HepG2 (cell line): ENCODE measurements around the gene RABEP2. TPM values are rescaled to one million over a fixed set of nuclear protein-coding genes. Genes with fewer than 3 reads are reported as not detected.

Source experiments
- CC2D1A ChIP-seq: sonication (generic); formaldehyde crosslinking; IDR thresholded peaks from 2 replicates; pipeline ENCODE4 v1.8.1; 2023; ENCODE audit warnings: mild to moderate bottlenecking, missing genetic modification reagents
- HOXA3 ChIP-seq: sonication (generic); formaldehyde crosslinking; IDR thresholded peaks from 2 replicates; pipeline ENCODE4 v1.5.0; 2020; ENCODE audit warnings: missing genetic modification reagents
- IKZF4 ChIP-seq: sonication (generic); formaldehyde crosslinking; IDR thresholded peaks from 2 replicates; pipeline ENCODE4 v1.5.1; 2020; ENCODE audit warnings: borderline replicate concordance, mild to moderate bottlenecking, low read depth, missing genetic modification reagents; ENCODE audit errors: not compliant biosample characterization
- KLF9 ChIP-seq: IDR thresholded peaks from 2 replicates; pipeline ENCODE4 v1.6.1; 2016; ENCODE audit warnings: low read depth
- KMT2B ChIP-seq: IDR thresholded peaks from 2 replicates; pipeline ENCODE4 v1.6.1; 2016; ENCODE audit warnings: missing genetic modification reagents, missing compliant biosample characterization
- NFYC ChIP-seq: IDR thresholded peaks from 2 replicates; pipeline ENCODE4 v1.6.1; 2016; ENCODE audit warnings: missing genetic modification reagents, missing compliant biosample characterization
- PRPF4 ChIP-seq: fragments of 200-400 bp; formaldehyde crosslinking; IDR thresholded peaks from 2 replicates; pipeline ENCODE4 v1.6.1; 2016; ENCODE audit warnings: low read length, low read depth; ENCODE audit not compliant: poor library complexity, severe bottlenecking
- RBM22 ChIP-seq: fragments of 200-400 bp; formaldehyde crosslinking; optimal IDR thresholded peaks from 2 replicates; pipeline ENCODE3; 2017; ENCODE audit warnings: mild to moderate bottlenecking, low read length, moderate library complexity
- REST ChIP-seq, 2 experiments: IDR thresholded peaks; 2 replicates each; pipeline ENCODE4 v1.6.1; 2011 to 2012; ENCODE audit warnings: low read length in 2 of 2, borderline replicate concordance in 1 of 2, low read depth in 1 of 2, mild to moderate bottlenecking in 1 of 2, moderate library complexity in 1 of 2
- RNF2 ChIP-seq: fragments of 450-650 bp; conservative IDR thresholded peaks from 2 replicates; pipeline ENCODE4 v1.6.1; 2016; ENCODE audit warnings: low read depth
- SP1 ChIP-seq, 2 experiments: fragments of 450-650 bp in 1 of 2; sonication (generic) in 1 of 2; formaldehyde crosslinking in 1 of 2; IDR thresholded peaks; 2 replicates each; pipeline versions ENCODE4 v1.4.0 to v1.6.1; 2016 to 2020; ENCODE audit warnings: missing genetic modification reagents in 1 of 2
- TAF15 ChIP-seq: fragments of 200-400 bp; formaldehyde crosslinking; IDR thresholded peaks from one replicate; pipeline ENCODE4 v1.6.1; 2018; ENCODE audit warnings: mild to moderate bottlenecking, low read depth, low read length; ENCODE audit not compliant: poor library complexity, severe bottlenecking
- ZNF33A ChIP-seq: sonication (generic); formaldehyde crosslinking; IDR thresholded peaks from 2 replicates; pipeline ENCODE4 v1.5.1; 2020; ENCODE audit warnings: missing genetic modification reagents, mild to moderate bottlenecking, moderate library complexity, borderline replicate concordance
- ZNF883 ChIP-seq: sonication (generic); formaldehyde crosslinking; IDR thresholded peaks from 2 replicates; pipeline ENCODE4 v1.5.1; 2020; ENCODE audit warnings: mild to moderate bottlenecking, missing genetic modification reagents; ENCODE audit errors: not compliant biosample characterization
- polyA plus RNA-seq, 8 experiments: library from polyadenylated mRNA; depleted of rRNA in 3 of 8; stranded (reverse) in 7 of 8; unstranded in 1 of 8; fragments of >200 nt; fragmentation: Illumina TruSeq in 4 of 8; extraction: Trizol in 4 of 8; gene quantifications; 2 replicates each; pipeline versions ENCODE4 v1.2.1 to v1.2.3, GENCODE V29; 2011 to 2016; ENCODE audit warnings: low read depth in 4 of 8, missing spikeins in 1 of 8, mixed read lengths in 1 of 8; ENCODE audit not compliant: insufficient read depth in 1 of 8
- total RNA-seq, 5 experiments: library from RNA; depleted of rRNA; stranded (reverse); fragments of >200 nt; fragmentation: Illumina TruSeq; extraction: Trizol; gene quantifications; 2 replicates each; pipeline ENCODE4 v1.2.3, GENCODE V29; 2016; ENCODE audit warnings: low read depth in 1 of 5
- TF ChIP-seq, protein P1 (sequence below): sonication (generic); formaldehyde crosslinking; conservative IDR thresholded peaks from 2 replicates; pipeline ENCODE4 v1.5.0; 2020; ENCODE audit warnings: missing genetic modification reagents
- TF ChIP-seq, protein P2 (sequence below): IDR thresholded peaks from 2 replicates; pipeline ENCODE4 v1.6.1; 2016; ENCODE audit warnings: control low read depth
- TF ChIP-seq, protein P3 (sequence below): sonication (generic); formaldehyde crosslinking; IDR thresholded peaks from 2 replicates; pipeline ENCODE4 v1.8.1; 2023; ENCODE audit warnings: missing genetic modification reagents, inconsistent platforms, borderline replicate concordance

The RABEP2 gene
- total and polyA plus RNA-seq, 2 of the 13 experiments (the other 11 are each of a cell fraction or from before 2014, with no cell fraction given) = 10.8 to 18.4 TPM

GRCh38 chr16:28924762-28925385, at the start of gene RABEP2 (continued):
- TF ChIP-seq SP1 (IDR thresholded peaks at IDR 0.05) (peak; percentile 77), SP1 (CRISPR knock-in tag; IDR thresholded peaks at IDR 0.05) (peak; percentile 97), CC2D1A (no peak), KMT2B (CRISPR knock-in tag) (0 out of 2 replicates have a peak, but pooled peaks have one; percentile 3), ZNF883 (CRISPR knock-in tag) (no peak), RNF2 (no peak), ZNF33A (no peak), HOXA3 (CRISPR knock-in tag) (peak; percentile 52), RBM22 (no peak), NFYC (CRISPR knock-in tag) (no peak), KLF9 (CRISPR knock-in tag) (peak; percentile 84; the same call in 1 of the 2 replicates), PRPF4 (no peak), REST (IDR thresholded peaks at IDR 0.05; ENCODE audit: borderline replicate concordance in 1 of 2, low read depth in 1 of 2, low read length in 2 of 2) (no peak), TAF15 (no peak), IKZF4 (CRISPR knock-in tag) (peak; percentile 12)
- TF ChIP-seq, protein P1, sequence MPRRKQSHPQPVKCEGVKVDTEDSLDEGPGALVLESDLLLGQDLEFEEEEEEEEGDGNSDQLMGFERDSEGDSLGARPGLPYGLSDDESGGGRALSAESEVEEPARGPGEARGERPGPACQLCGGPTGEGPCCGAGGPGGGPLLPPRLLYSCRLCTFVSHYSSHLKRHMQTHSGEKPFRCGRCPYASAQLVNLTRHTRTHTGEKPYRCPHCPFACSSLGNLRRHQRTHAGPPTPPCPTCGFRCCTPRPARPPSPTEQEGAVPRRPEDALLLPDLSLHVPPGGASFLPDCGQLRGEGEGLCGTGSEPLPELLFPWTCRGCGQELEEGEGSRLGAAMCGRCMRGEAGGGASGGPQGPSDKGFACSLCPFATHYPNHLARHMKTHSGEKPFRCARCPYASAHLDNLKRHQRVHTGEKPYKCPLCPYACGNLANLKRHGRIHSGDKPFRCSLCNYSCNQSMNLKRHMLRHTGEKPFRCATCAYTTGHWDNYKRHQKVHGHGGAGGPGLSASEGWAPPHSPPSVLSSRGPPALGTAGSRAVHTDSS (CRISPR knock-in tag) = 0 out of 2 replicates have a peak, but pooled peaks have one; percentile 54
- TF ChIP-seq, protein P2, sequence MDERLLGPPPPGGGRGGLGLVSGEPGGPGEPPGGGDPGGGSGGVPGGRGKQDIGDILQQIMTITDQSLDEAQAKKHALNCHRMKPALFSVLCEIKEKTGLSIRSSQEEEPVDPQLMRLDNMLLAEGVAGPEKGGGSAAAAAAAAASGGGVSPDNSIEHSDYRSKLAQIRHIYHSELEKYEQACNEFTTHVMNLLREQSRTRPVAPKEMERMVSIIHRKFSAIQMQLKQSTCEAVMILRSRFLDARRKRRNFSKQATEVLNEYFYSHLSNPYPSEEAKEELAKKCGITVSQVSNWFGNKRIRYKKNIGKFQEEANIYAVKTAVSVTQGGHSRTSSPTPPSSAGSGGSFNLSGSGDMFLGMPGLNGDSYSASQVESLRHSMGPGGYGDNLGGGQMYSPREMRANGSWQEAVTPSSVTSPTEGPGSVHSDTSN (CRISPR knock-in tag) = no peak
- TF ChIP-seq, protein P3, sequence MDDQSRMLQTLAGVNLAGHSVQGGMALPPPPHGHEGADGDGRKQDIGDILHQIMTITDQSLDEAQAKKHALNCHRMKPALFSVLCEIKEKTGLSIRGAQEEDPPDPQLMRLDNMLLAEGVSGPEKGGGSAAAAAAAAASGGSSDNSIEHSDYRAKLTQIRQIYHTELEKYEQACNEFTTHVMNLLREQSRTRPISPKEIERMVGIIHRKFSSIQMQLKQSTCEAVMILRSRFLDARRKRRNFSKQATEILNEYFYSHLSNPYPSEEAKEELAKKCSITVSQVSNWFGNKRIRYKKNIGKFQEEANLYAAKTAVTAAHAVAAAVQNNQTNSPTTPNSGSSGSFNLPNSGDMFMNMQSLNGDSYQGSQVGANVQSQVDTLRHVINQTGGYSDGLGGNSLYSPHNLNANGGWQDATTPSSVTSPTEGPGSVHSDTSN = no peak
